Measurements from ENCODE around the gene C12orf75.
"Not testable (repeated sequence)": the region's sequence is repeated elsewhere in the genome, so short reads cannot be mapped to it uniquely, and the experiment has no call there.

The C12orf75 gene

DNA sequence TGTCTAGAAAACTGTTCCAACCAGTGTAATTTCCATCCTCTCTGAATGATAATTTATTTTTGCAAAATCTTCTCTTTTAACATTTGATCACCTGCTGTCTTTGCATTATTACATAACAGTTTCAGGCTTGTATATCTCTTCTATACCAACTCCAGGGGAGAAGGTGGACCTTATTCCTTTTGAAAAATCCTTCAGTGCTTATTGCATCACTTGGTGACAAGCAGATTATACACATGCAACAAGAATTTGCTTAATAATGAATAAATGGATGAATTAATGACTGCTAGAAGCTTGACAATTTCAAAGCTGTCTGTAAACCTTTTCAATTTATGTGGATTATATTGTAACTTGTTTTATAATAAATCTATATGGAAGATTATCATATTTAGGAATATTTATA lies 37.3 kb upstream of the C12orf75 start:
- H3K9ac ChIP-seq (ENCODE audit: low read length in 5 of 5), result no peak overlapping the region
- H3K27me3 ChIP-seq (ENCODE audit: control insufficient read depth in 5 of 5, insufficient read depth in 4 of 5, low read length in 5 of 5), result peaks cover 0 to 2% (median 0%) of the 10 kb centered on the region in 5 donors
- peaks cover 0 to 2% (median 0%) of the 10 kb centered on the region in 5 donors for H3K9me3 ChIP-seq (ENCODE audit: control insufficient read depth in 5 of 5, low read length in 5 of 5)
- H3K27ac ChIP-seq (ENCODE audit: low read depth, low read length), result no peak overlapping the region
- no peaks in the 10 kb centered on the region for H3K4me1 ChIP-seq (ENCODE audit: control insufficient read depth in 5 of 5, insufficient read depth in 5 of 5, low read length in 5 of 5)
- H3K4me3 ChIP-seq (ENCODE audit: low read depth in 1 of 5, low read length in 5 of 5), result no peak overlapping the region
- H3K36me3 ChIP-seq (ENCODE audit: control insufficient read depth in 5 of 5, insufficient read depth in 5 of 5, low read length in 5 of 5), result no peaks in the 10 kb centered on the region

DNA sequence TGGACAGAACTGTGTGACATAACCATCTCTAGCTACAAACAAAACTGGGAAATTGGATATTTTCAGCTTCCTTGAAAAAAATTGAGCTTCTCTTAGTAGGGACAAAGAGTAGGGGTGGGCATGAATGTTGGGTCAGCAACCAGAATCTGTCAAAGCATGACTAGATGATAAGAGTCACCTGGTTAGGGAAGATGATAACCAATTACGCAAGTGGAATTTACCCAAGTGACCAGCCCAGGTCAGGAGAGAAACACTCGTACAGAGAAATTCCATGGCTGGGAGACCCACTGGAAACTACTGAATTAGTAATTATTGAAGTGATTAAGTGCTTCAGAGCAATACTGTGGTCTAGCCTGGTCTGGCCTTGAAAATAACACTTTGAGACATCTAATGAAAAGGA lies 36.3 kb upstream of the C12orf75 start:
- no peaks in the 10 kb centered on the region for H3K27me3 ChIP-seq (ENCODE audit: control insufficient read depth in 5 of 5, insufficient read depth in 4 of 5, low read length in 5 of 5)

DNA sequence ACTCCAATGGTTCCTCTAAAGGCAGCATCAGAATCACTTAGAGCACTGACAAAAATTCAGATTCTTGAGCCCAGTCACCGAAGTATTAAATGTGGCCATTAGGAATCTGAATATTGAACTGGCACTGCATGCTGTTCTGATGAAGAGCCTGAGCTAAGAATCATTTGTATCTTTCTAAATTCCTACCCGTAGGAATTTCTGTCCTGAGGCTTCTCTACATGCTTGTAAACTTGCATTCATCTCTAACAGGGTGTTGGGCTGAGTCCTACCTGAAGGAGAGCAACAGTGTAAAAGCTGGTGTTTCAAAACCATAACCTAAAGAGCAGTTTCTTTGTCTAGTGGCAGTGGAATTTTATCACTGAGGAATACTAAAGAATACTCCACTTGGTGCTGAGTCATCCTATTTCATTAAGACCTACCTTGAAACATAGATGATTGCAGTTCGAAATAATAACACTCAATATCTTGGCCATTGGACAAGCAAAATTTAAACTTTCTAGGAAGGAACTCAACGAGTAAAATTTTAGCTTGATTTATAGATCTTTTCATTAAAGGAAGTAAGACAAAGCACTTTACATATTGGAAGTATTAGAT lies 35.5 kb upstream of the C12orf75 start:
- H3K36me3 ChIP-seq (ENCODE audit: control insufficient read depth in 5 of 5, insufficient read depth in 5 of 5, low read length in 5 of 5), result no peaks in the 10 kb centered on the region
- H3K9me3 ChIP-seq (ENCODE audit: control insufficient read depth in 5 of 5, low read length in 5 of 5), result peaks cover 0 to 4% (median 0%) of the 10 kb centered on the region in 5 donors

More for the DNA sequence above, 36.3 kb upstream of the C12orf75 start:
- Histone ChIP-seq H3K9me3 (ENCODE audit: control insufficient read depth in 5 of 5, low read length in 5 of 5) (peaks cover 0 to 4% (median 0%) of the 10 kb centered on the region in 5 donors), H3K27ac (ENCODE audit: low read depth, low read length) (no peak overlapping the region), H3K9ac (ENCODE audit: low read length in 5 of 5) (no peak overlapping the region), H3K36me3 (ENCODE audit: control insufficient read depth in 5 of 5, insufficient read depth in 5 of 5, low read length in 5 of 5) (no peaks in the 10 kb centered on the region), H3K4me1 (ENCODE audit: control insufficient read depth in 5 of 5, insufficient read depth in 5 of 5, low read length in 5 of 5) (no peaks in the 10 kb centered on the region), H3K4me3 (ENCODE audit: low read depth in 1 of 5, low read length in 5 of 5) (no peak overlapping the region)

DNA sequence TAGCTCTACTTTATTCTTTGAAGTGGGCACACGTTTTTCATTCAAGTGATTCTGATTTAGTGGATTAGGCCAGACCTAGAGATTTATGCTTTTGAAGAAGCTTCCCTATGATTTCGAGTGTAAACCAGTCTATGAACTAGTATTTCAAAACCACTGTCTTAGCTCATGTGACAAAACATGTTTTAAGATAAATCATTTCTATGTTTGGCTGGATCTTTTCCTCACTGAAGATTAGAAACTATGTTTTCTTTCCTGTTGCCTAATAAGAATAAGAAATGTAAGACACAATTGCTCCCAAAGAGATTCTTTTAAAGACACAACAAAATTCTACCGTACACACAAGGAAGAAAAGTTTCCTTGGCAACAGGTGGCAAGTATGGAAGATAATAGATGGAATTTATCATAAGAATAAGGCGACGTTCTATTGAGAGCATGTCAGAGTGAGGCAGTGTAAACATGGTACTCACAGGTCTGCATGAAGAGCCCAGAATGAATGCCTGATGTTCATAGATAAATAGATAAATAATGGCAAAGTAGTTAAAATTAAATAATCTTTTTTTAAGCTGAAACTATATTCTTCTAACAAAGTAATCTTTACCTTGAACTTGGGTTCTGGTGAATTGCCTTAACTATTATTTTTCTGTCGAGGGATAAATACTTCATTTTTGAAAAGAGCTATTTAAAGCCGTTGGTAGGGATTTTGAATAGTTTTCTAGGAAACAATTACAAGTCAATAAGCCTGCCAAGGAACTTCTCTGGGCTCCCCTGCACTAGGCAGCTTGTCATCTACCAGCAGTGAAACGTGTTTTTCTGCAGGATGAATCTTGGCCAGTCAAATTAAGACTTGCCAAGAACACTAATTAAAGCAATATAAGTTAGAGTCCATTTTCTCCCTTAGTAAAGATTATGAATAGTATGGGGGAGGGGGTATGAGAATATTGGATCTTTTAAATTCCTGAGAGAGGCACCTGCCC lies 34.1 kb upstream of the C12orf75 start:
- no peaks in the 10 kb centered on the region for H3K36me3 ChIP-seq (ENCODE audit: control insufficient read depth in 5 of 5, insufficient read depth in 5 of 5, low read length in 5 of 5)
- no peak overlapping the region for H3K4me3 ChIP-seq (ENCODE audit: low read depth in 1 of 5, low read length in 5 of 5)

More for the DNA sequence above, 35.5 kb upstream of the C12orf75 start:
- no peak overlapping the region for H3K27ac ChIP-seq (ENCODE audit: low read depth, low read length)
- H3K27me3 ChIP-seq (ENCODE audit: control insufficient read depth in 5 of 5, insufficient read depth in 4 of 5, low read length in 5 of 5), result no peaks in the 10 kb centered on the region
- H3K4me1 ChIP-seq (ENCODE audit: control insufficient read depth in 5 of 5, insufficient read depth in 5 of 5, low read length in 5 of 5), result no peaks in the 10 kb centered on the region
- H3K4me3 ChIP-seq (ENCODE audit: low read depth in 1 of 5, low read length in 5 of 5), result no peak overlapping the region
- no peak overlapping the region for H3K9ac ChIP-seq (ENCODE audit: low read length in 5 of 5)

DNA sequence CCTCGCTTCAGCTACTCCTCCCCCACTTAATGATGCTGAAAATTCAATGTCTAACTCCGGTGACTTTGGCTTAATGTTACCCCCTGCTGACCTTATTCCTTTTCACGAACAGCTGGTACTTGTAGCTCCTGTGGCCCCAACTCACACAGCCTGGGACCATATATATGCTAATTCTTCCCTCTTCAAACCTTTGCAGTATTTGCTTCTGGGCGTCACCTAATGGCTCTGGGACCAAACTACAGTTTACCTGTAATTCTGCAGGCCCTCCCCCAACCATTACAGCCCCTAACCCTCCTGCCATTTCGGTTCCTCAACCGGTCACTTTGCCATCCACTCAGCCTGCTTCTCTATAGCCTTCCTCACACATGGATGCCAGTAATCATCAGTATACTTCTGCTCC lies 29.6 kb upstream of the C12orf75 start:
- H3K4me3 ChIP-seq (ENCODE audit: low read depth in 1 of 5, low read length in 5 of 5), result no peak overlapping the region
- H3K36me3 ChIP-seq (ENCODE audit: control insufficient read depth in 5 of 5, insufficient read depth in 5 of 5, low read length in 5 of 5), result no peaks in the 10 kb centered on the region
- no peak overlapping the region for H3K27ac ChIP-seq (ENCODE audit: low read depth, low read length)

More for the DNA sequence above, 34.1 kb upstream of the C12orf75 start:
- Histone ChIP-seq H3K27ac (ENCODE audit: low read depth, low read length) (no peak overlapping the region), H3K4me1 (ENCODE audit: control insufficient read depth in 5 of 5, insufficient read depth in 5 of 5, low read length in 5 of 5) (no peaks in the 10 kb centered on the region), H3K9ac (ENCODE audit: low read length in 5 of 5) (no peak overlapping the region), H3K27me3 (ENCODE audit: control insufficient read depth in 5 of 5, insufficient read depth in 4 of 5, low read length in 5 of 5) (no peaks in the 10 kb centered on the region), H3K9me3 (ENCODE audit: control insufficient read depth in 5 of 5, low read length in 5 of 5) (peaks cover 0 to 4% (median 0%) of the 10 kb centered on the region in 5 donors)

DNA sequence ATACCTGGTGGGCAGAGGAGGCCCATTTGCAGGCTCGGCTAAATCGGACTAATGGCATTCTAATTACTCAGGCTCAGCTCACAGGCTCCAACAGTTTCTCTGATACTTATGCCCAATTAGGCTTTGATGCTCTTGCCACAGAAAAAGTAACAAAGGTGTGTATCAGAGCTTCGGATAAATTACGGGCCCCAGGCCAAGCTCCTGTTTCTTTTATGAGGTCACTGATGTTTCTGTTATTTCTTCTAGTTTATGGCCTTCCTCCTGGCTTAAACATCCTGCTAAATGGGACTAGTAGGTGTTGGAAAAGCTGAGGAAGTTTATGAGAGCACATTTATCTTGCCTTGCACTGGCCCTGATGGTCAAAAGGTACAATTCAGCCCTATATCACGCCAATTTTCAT lies 28.8 kb upstream of the C12orf75 start:
- H3K36me3 ChIP-seq (ENCODE audit: control insufficient read depth in 5 of 5, insufficient read depth in 5 of 5, low read length in 5 of 5), result no peaks in the 10 kb centered on the region
- H3K9ac ChIP-seq (ENCODE audit: low read length in 5 of 5), result no peak overlapping the region
- H3K9me3 ChIP-seq (ENCODE audit: control insufficient read depth in 5 of 5, low read length in 5 of 5), result peaks cover 0 to 4% (median 0%) of the 10 kb centered on the region in 5 donors
- no peaks in the 10 kb centered on the region for H3K27me3 ChIP-seq (ENCODE audit: control insufficient read depth in 5 of 5, insufficient read depth in 4 of 5, low read length in 5 of 5)
- H3K27ac ChIP-seq (ENCODE audit: low read depth, low read length), result no peak overlapping the region
- H3K4me1 ChIP-seq (ENCODE audit: control insufficient read depth in 5 of 5, insufficient read depth in 5 of 5, low read length in 5 of 5), result no peaks in the 10 kb centered on the region
- H3K4me3 ChIP-seq (ENCODE audit: low read depth in 1 of 5, low read length in 5 of 5), result no peak overlapping the region

More for the DNA sequence above, 29.6 kb upstream of the C12orf75 start:
- Histone ChIP-seq H3K27me3 (ENCODE audit: control insufficient read depth in 5 of 5, insufficient read depth in 4 of 5, low read length in 5 of 5) (no peaks in the 10 kb centered on the region), H3K4me1 (ENCODE audit: control insufficient read depth in 5 of 5, insufficient read depth in 5 of 5, low read length in 5 of 5) (no peaks in the 10 kb centered on the region), H3K9me3 (ENCODE audit: control insufficient read depth in 5 of 5, low read length in 5 of 5) (peaks cover 0 to 4% (median 0%) of the 10 kb centered on the region in 5 donors), H3K9ac (ENCODE audit: low read length in 5 of 5) (no peak overlapping the region)

DNA sequence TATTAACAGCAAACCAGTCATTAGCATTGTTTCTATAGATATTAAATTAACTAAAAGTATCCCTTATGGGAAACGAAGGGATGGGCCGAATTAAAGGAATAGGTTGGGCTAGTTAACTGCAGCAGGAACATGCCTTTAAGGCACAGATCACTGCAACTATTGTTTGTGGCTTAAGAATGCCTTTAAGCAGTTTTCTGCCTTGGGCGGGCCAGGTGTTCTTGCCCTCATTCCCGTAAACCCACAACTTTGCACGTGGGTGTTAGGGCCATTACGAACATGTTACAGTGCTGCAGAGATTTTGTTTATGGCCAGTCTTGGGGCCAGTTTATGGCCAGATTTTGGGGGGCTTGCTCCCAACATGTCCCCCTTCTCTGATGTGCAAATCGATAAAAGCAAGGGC lies 27.5 kb upstream of the C12orf75 start:
- H3K4me1 ChIP-seq (ENCODE audit: control insufficient read depth in 5 of 5, insufficient read depth in 5 of 5, low read length in 5 of 5); H3K4me3 ChIP-seq (ENCODE audit: low read depth in 1 of 5, low read length in 5 of 5); H3K27ac ChIP-seq (ENCODE audit: low read depth, low read length); H3K9me3 ChIP-seq (ENCODE audit: control insufficient read depth in 5 of 5, low read length in 5 of 5); H3K36me3 ChIP-seq (ENCODE audit: control insufficient read depth in 5 of 5, insufficient read depth in 5 of 5, low read length in 5 of 5); H3K9ac ChIP-seq (ENCODE audit: low read length in 5 of 5); H3K27me3 ChIP-seq (ENCODE audit: control insufficient read depth in 5 of 5, insufficient read depth in 4 of 5, low read length in 5 of 5): not testable (repeated sequence)

DNA sequence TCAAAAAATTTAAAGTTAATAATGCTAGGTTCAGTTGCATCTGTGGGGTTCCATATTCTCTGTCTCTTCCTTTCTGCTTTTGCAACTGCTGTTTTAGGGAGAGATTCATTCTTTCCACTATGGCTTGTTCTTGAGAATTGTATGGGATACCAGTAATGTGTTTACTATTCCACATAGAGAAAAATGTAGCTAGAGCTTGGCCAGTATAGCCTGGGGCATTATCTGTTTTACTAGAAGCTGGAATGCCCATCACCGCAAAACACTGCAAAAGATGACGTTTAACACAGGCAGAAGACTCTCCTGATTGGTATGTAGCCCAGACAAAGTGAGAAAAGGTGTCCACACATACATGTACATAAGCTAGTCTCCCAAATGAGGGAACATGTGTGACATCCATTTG lies 25.9 kb upstream of the C12orf75 start:
- H3K9me3 ChIP-seq (ENCODE audit: control insufficient read depth in 5 of 5, low read length in 5 of 5); H3K27me3 ChIP-seq (ENCODE audit: control insufficient read depth in 5 of 5, insufficient read depth in 4 of 5, low read length in 5 of 5); H3K4me3 ChIP-seq (ENCODE audit: low read depth in 1 of 5, low read length in 5 of 5); H3K9ac ChIP-seq (ENCODE audit: low read length in 5 of 5); H3K4me1 ChIP-seq (ENCODE audit: control insufficient read depth in 5 of 5, insufficient read depth in 5 of 5, low read length in 5 of 5); H3K36me3 ChIP-seq (ENCODE audit: control insufficient read depth in 5 of 5, insufficient read depth in 5 of 5, low read length in 5 of 5); H3K27ac ChIP-seq (ENCODE audit: low read depth, low read length): not testable (repeated sequence)

DNA sequence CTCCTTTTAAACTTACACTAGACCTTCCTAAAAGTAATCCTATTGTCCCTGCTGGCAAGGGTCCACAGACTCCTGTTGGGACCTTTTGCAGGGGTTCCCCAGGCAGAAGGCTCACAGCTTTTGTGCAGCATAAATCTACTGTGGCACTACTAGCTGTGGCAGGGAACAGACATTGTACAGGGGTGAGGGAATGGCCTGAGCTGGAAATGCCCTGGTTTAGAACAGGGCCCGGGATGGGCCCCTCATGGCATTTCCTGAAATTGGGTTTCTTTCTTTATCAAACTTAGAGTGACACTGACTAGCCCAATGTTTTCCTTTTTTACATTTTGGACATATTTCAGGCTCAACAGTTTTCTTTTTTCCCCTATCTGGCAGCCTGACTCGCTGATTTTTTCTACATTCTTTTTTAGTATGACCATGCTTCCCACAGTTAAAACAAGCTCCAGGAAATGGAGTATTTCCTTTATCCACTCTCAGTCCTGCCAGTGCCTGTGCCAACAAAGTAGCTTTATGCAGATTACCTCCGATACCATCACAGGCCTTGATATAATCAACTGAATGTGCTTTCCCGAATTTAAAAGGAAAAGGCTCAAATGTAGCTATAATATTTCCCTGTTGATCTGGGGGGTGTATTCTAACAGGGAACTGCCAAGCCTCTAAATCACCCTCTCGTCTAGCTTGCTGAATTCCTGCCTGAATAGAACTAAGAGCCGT lies 22.7 kb upstream of the C12orf75 start:
- not testable (repeated sequence) for H3K27me3 ChIP-seq (ENCODE audit: control insufficient read depth in 5 of 5, insufficient read depth in 4 of 5, low read length in 5 of 5); H3K9me3 ChIP-seq (ENCODE audit: control insufficient read depth in 5 of 5, low read length in 5 of 5); H3K4me1 ChIP-seq (ENCODE audit: control insufficient read depth in 5 of 5, insufficient read depth in 5 of 5, low read length in 5 of 5); H3K36me3 ChIP-seq (ENCODE audit: control insufficient read depth in 5 of 5, insufficient read depth in 5 of 5, low read length in 5 of 5); H3K9ac ChIP-seq (ENCODE audit: low read length in 5 of 5); H3K4me3 ChIP-seq (ENCODE audit: low read depth in 1 of 5, low read length in 5 of 5); H3K27ac ChIP-seq (ENCODE audit: low read depth, low read length)

DNA sequence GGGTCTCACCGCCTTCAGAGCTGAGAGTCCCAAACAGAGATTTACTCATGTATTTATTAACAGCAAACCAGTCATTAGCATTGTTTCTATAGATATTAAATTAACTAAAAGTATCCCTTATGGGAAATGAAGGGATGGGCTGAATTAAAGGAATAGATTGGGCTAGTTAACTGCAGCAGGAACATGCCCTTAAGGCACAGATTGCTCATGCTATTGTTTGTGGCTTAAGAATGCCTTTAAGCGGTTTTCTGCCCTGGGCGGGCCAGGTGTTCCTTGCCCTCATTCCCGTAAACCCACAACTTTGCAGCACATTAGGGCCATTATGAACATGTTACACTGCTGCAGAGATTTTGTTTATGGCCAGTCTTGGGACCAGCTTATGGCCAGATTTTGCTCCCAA lies 21.7 kb upstream of the C12orf75 start:
- H3K27ac ChIP-seq (ENCODE audit: low read depth, low read length); H3K4me1 ChIP-seq (ENCODE audit: control insufficient read depth in 5 of 5, insufficient read depth in 5 of 5, low read length in 5 of 5); H3K27me3 ChIP-seq (ENCODE audit: control insufficient read depth in 5 of 5, insufficient read depth in 4 of 5, low read length in 5 of 5); H3K9me3 ChIP-seq (ENCODE audit: control insufficient read depth in 5 of 5, low read length in 5 of 5); H3K9ac ChIP-seq (ENCODE audit: low read length in 5 of 5); H3K4me3 ChIP-seq (ENCODE audit: low read depth in 1 of 5, low read length in 5 of 5); H3K36me3 ChIP-seq (ENCODE audit: control insufficient read depth in 5 of 5, insufficient read depth in 5 of 5, low read length in 5 of 5): not testable (repeated sequence)
